Lung (tissue), 12 donors: Measurements from ENCODE around the gene PLXND1. TPM values are rescaled to one million over a fixed set of nuclear protein-coding genes. Genes with fewer than 3 reads are reported as not detected.

ENCODE experiments used
- ATAC-seq: fragments of 200-7000 bp; cut with Tn5 transposase; one replicate; pipeline ENCODE4 v1.9.1; 2020; ENCODE audit warnings: moderate number of reproducible peaks; ENCODE audit not compliant: insufficient read depth, low FRiP score
- DNase-seq, 3 donors: peaks; one replicate each; pipeline ENCODE4 v3.0.0-alpha.2; 2013 to 2017
- H3K27ac ChIP-seq, 2 donors: one replicate each; pipeline ENCODE4 v1.5.1; 2013; ENCODE audit warnings: mild to moderate bottlenecking in 2 of 2, moderate library complexity in 2 of 2, control low read depth in 1 of 2, inconsistent platforms in 1 of 2, low read depth in 1 of 2, low read length in 1 of 2
- H3K27me3 ChIP-seq, 3 donors: one replicate each; pipeline ENCODE4 v1.5.1; 2013; ENCODE audit warnings: low read length in 2 of 3; ENCODE audit not compliant: control insufficient read depth in 3 of 3, insufficient read depth in 3 of 3
- H3K36me3 ChIP-seq, 4 donors: one replicate each; pipeline ENCODE4 v1.5.1; 2013; ENCODE audit warnings: low read length in 4 of 4, mild to moderate bottlenecking in 1 of 4, moderate library complexity in 1 of 4; ENCODE audit not compliant: control insufficient read depth in 4 of 4, insufficient read depth in 4 of 4
- H3K4me1 ChIP-seq, 5 donors: one replicate each; pipeline ENCODE4 v1.5.1; 2013; ENCODE audit warnings: low read length in 5 of 5, mild to moderate bottlenecking in 2 of 5, moderate library complexity in 1 of 5; ENCODE audit not compliant: control insufficient read depth in 5 of 5, insufficient read depth in 5 of 5
- H3K4me3 ChIP-seq: one replicate; pipeline ENCODE4 v1.5.1; 2013; ENCODE audit warnings: mild to moderate bottlenecking, control low read depth, moderate library complexity
- H3K9ac ChIP-seq, 2 donors: one replicate each; pipeline ENCODE4 v1.5.1; 2013; ENCODE audit warnings: low read length in 2 of 2, control low read depth in 1 of 2; ENCODE audit not compliant: insufficient read depth in 1 of 2
- H3K9me3 ChIP-seq, 4 donors: one replicate each; pipeline ENCODE4 v1.5.1; 2013; ENCODE audit warnings: low read length in 3 of 4, mild to moderate bottlenecking in 1 of 4, moderate library complexity in 1 of 4; ENCODE audit not compliant: control insufficient read depth in 4 of 4, insufficient read depth in 3 of 4
- WGBS, 2 donors: extraction: QIAGEN DNeasy Blood & Tissue Kit; methylation state at CpG; one replicate each; pipeline ENCODE4 v1.1.7; 2013; 5-methylcytosine and 5-hydroxymethylcytosine counted together
- polyA plus RNA-seq, 2 donors: library from polyadenylated mRNA; stranded (reverse); fragments of 200-250 nt; gene quantifications; one replicate each; pipeline ENCODE4 v1.2.1, GENCODE V29; 2013
- total RNA-seq, 2 donors: library from RNA; depleted of rRNA in 1 of 2; stranded (reverse); fragments of >200 nt in 1 of 2; gene quantifications; one replicate each; pipeline ENCODE4 v1.2.1, GENCODE V29; 2014 to 2021
- TF ChIP-seq, protein P1 (sequence below): IDR thresholded peaks from 2 replicates; pipeline ENCODE4 v1.5.1; 2012; ENCODE audit warnings: mild to moderate bottlenecking; ENCODE audit errors: control extremely low read depth, extremely low read depth
- donor health status: control.
- donor health status: control.
- donor health status: Bipolar disorder and iron deficiency.
- donor health status: healthy.
- donor health status: DM: yes; HTN: yes; CAD: no.

Gene PLXND1
- total and polyA plus RNA-seq, 4 donors, result 128 to 233 (median 180) TPM

DNA sequence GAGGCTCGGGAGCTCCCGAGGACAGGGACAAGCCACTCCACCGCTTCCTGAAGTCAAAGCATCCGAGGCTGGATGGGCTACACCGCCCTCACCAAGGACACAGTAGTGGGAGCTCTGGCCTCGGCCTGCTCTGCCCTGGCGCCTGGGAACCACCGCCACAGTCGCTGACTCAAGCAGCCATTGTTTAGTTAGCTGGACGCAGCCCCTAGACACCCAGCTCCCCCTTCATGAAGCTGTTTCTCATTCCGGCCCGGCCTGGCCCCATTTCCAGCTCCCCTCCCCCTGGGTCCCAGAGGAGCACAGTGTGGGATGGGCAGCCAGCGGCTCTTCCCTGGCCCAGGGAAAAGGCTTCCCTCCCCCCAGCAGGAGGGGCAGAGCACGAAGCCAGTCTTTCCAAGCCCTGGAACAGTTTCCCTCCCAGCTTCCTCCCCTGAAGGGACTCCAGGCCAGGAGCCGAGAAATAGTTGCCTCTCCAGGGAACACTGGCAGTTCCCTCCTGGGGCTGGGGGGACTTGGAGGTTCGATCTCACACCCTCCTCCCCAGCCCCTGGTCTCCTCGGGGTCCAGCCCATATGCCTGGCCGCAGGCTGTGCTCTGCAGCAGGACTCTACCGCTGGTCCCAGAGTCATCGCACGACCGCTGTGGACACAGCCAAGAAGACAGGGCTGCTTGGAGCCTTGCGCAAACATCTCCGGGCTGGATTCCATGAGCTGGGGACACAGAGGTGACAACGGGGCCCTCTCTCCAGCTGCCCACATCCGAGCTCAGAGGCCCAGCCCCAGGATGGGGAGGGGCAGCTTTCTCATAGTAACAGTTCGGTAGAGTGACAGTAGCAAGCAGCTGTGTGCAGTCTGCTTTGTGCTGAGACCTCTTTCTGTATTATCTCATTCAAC lies 10.0 kb downstream of the PLXND1 start:
- peaks cover 0 to 86% (median 54%) of the 10 kb centered on the region in 5 donors for H3K4me1 ChIP-seq

DNA sequence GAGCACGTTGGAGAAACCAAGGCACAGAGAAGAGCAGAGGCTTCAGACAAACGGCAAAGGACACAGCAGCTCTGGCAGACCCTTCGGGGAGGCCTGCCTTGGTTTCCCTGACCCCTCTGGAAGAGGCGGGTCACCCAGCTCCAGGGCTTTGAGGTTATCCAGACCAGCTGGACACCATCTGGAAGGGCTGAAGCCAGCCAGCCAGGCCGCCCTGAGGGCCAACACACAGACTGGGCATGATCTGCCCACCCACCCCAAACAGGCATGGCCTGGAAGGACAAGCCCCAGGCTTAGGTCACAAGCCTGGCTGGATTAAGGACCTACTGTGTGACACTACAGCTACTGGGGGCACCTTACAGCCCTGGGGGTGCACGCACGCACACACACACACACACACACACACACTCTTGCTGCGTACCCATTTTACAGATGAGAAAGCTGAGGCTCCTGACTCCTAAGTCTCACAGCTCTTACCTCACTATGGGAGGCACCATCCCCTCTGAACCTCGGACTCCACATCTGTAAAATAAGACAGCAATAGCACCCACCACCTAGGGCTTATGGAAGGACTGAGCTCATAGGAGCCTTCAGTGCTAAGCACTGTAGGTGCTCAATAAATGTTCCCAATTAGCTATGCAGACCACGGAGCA lies 10.8 kb downstream of the PLXND1 start:
- Histone ChIP-seq H3K4me1 (peaks cover 0 to 88% (median 52%) of the 10 kb centered on the region in 5 donors), H3K4me3 (no peak overlapping the region), H3K9ac (peak overlapping the region in 1 of 2 donors; percentile 74), H3K27ac (peak overlapping the region; percentile 74 to 85), H3K9me3 (no peaks in the 10 kb centered on the region), H3K27me3 (no peaks in the 10 kb centered on the region), H3K36me3 (no peaks in the 10 kb centered on the region)
- DNase-seq, result no peak
- ATAC-seq, result no peak
- TF ChIP-seq, protein P1, sequence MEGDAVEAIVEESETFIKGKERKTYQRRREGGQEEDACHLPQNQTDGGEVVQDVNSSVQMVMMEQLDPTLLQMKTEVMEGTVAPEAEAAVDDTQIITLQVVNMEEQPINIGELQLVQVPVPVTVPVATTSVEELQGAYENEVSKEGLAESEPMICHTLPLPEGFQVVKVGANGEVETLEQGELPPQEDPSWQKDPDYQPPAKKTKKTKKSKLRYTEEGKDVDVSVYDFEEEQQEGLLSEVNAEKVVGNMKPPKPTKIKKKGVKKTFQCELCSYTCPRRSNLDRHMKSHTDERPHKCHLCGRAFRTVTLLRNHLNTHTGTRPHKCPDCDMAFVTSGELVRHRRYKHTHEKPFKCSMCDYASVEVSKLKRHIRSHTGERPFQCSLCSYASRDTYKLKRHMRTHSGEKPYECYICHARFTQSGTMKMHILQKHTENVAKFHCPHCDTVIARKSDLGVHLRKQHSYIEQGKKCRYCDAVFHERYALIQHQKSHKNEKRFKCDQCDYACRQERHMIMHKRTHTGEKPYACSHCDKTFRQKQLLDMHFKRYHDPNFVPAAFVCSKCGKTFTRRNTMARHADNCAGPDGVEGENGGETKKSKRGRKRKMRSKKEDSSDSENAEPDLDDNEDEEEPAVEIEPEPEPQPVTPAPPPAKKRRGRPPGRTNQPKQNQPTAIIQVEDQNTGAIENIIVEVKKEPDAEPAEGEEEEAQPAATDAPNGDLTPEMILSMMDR, result no peak
- 67 to 71% methylated on average over 10 of the region's 10 CpGs for WGBS, 2 donors

More for the DNA sequence above, 10.0 kb downstream of the PLXND1 start:
- ATAC-seq, result peak; percentile 25
- WGBS, 2 donors, result 27 to 38% methylated on average over 27 of the region's 27 CpGs
- TF ChIP-seq, protein P1, result no peak
- no peaks in the 10 kb centered on the region for H3K27me3 ChIP-seq
- peak overlapping the region in 1 of 2 donors; percentile 74 for H3K9ac ChIP-seq
- peak; percentile 94 to 98 (median 97) for DNase-seq
- H3K9me3 ChIP-seq, result no peaks in the 10 kb centered on the region
- H3K36me3 ChIP-seq, result no peaks in the 10 kb centered on the region
- no peak overlapping the region for H3K4me3 ChIP-seq
- H3K27ac ChIP-seq, result peak overlapping the region; percentile 79 to 85

DNA sequence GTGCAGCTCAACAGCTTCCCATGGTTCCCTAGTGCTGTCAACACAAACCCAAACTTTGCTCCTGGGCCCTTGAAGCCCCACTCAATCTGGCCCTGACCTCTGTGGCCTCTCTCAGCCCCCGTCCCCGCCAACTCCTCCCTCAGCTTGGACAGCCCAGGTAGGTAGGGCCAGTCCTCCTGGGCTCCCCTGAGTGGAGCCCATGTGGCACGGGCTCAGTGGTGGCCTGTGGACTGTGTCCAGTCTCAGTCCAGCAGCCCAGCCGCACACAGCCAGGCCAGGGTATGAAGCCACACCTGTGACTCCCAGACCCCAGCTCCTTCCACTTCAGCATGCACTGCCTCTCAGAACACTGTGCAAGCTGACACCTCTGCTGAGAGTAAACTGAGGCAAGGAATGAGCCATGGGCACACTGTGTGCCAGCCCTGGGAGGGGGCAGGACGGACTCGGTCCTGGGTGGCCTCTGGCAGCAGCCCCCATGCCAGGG lies 11.5 kb downstream of the PLXND1 start:
- no peak for DNase-seq
- 82 to 87% methylated on average over 6 of the region's 6 CpGs for WGBS, 2 donors
- peaks cover 0 to 87% (median 55%) of the 10 kb centered on the region in 5 donors for H3K4me1 ChIP-seq
- no peak overlapping the region for H3K4me3 ChIP-seq
- peak overlapping the region; percentile 74 to 85 for H3K27ac ChIP-seq
- ATAC-seq, result no peak
- TF ChIP-seq, protein P1, result no peak
- no peaks in the 10 kb centered on the region for H3K27me3 ChIP-seq
- no peaks in the 10 kb centered on the region for H3K36me3 ChIP-seq
- peak overlapping the region in 1 of 2 donors; percentile 57 for H3K9ac ChIP-seq
- no peaks in the 10 kb centered on the region for H3K9me3 ChIP-seq
